Stimulated activated CD8-positive, alpha-beta memory T cell treated with anti-CD3 and anti-CD28 coated beads, Interleukin-4, amount 100 ng/mL, for 1 hour (primary cell): ENCODE data around the gene TUBG1.
"Not testable (repeated sequence)": the region's sequence is repeated elsewhere in the genome, so short reads cannot be mapped to it uniquely, and the experiment has no call there.

Experiments used
- DNase-seq, 2 donors: peaks; one replicate each; pipeline ENCODE4 v3.0.0-alpha.2; 2020; ENCODE audit warnings: low read depth in 2 of 2, low spot score in 1 of 2

TUBG1 gene

GRCh38 chr17:42578282-42578869 is 31.1 kb upstream of the TUBG1 start:
- peak; percentile 15 to 46 for DNase-seq

- no peak for DNase-seq
Observed at GRCh38 chr17:42579794-42580551, 29.5 kb upstream of the TUBG1 start.

DNA sequence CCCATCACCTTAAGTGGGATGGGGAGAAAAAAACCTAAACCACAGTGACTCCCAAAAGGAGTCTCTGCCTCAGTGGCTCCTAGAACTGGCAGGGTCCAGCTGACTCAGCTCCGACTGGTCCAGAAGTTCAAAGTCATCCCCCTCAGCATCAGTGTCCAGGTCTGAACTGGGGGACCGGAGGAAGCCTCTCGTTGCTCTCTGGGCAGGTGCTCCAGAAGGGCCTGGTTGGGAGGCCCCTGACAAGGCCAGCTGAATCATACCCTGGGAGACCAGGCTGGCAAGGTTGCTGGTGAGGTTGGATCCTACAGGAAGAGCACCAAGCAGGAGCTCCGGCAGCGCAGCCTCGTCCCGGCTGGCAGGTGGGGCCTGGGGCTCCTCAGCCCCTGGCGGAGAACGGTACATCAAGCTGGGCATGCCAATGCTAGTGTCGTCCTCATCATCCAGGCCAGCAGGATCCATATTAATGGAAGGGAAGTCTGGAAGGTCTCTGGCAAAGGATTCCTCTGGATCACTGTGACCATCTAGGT is 27.7 kb upstream of the TUBG1 start:
- no peak for DNase-seq

- DNase-seq, result no peak
Observed at GRCh38 chr17:42584880-42585279, 24.6 kb upstream of the TUBG1 start.

DNA sequence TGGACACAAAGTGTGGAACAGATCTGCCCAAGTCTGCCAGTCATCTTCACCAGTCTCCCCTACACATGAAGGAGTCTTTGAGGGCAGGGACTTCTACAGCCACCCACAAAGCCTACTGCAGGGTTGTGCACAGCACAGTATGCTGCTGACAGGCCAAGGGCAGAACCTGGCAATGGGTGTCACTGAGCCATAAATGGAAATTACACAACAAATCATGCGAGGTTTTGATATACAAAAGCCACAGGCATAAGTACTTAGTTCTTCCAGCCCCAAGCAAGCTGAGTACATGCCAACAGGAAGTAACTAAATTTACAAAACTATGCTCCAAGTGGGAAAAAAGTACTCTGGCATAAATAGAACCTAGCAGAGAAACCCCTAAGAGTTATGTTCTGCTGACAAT is 24.1 kb upstream of the TUBG1 start:
- no peak for DNase-seq

DNA sequence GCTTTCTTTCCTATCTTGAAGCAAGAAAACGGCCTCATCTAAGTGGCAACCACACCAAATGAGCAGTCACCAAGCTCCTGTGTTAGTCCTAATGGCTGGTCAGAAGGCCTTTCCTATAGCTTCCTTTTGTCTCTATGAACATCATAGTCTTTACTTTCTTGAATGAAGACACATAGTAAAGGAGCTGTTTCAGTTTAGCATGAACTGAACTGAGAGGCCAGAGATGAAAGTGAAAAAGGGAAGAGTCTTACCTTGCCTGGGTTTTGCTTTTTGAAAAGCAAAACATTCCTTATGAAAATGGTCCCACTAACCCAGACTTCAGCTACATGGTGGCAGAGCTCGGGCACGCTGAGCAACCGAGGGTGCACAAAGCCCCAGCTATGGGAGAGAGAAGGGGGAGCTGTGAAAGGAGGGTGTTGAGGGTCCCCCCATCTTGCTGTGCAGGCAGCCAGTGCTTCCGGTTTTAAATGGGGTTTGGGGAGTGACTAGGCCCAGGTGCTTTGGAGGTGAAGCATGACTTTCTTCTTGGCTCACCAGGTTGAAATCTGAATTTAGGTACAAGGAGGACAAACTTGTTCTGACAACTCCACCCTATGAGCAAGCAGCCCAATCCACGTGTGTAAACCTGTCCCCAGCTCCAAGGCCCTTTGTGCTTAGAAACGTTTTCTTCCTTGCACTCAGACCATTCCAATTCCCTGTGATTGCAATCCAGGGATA is 22.8 kb upstream of the TUBG1 start:
- no peak for DNase-seq

DNA sequence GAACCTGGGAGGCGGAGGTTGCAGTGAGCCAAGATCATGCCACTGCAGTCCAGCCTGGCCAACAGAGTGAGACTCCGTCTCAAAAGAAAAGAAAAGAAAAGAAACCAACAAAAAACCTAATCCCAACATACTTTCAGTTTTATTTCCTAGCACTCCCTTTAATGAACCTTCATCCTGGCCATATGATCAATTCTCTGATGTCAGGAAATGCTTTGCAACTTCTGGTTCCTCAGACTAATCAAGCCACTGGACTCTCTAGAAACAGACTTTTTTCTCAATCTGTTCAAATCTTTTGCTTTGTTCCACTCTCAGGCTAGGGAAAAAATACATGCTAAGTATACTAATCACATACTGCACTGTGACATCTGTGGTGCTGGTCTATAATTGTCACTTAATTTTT is 18.6 kb upstream of the TUBG1 start:
- DNase-seq, result no peak

DNA sequence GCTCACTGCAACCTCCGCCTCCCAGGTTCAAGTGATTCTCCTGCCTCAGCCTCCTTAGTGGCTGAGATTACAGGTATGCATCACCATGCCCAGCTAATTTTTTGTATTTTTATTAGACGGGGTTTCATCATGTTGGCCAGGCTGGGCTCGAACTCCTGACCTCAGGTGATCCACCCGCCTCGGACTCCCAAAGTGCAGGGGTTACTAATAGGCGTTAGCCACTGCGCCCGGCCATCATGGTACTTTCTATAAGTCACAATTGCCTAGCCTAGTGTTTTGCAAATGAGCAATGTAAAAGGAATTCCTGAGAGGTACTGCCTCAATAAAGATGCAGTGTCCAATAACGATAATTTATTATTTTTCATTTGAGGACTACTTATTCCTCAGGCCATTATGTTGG is 18.1 kb upstream of the TUBG1 start:
- no peak for DNase-seq

DNA sequence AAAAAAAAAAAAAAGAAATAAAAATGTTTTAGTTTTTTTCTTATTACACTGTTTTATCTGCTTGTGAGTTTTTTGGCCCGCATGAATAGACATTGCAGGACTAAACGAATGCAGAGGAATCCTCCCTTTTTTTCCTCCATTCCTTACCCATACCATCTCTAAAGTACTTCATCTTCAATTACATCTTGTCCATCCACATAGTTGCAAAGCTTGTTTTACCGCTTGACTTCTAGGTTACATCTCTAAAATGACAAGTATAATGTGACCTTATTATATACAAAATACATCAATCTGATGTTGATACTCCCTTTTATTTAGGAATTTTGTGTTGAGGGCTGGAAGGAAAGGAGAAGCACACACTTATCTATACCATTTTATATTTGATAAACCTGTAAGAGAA is 13.1 kb upstream of the TUBG1 start:
- no peak for DNase-seq

GRCh38 chr17:42598905-42599304 is 10.6 kb upstream of the TUBG1 start:
- DNase-seq, result no peak

GRCh38 chr17:42603318-42603717 is 6.2 kb upstream of the TUBG1 start:
- no peak for DNase-seq

GRCh38 chr17:42607769-42608168 is 1.7 kb upstream of the TUBG1 start:
- no peak for DNase-seq

GRCh38 chr17:42608305-42609181 is 940 bp upstream of the TUBG1 start:
- peak in 1 of 2 donors; percentile 12 for DNase-seq

DNA sequence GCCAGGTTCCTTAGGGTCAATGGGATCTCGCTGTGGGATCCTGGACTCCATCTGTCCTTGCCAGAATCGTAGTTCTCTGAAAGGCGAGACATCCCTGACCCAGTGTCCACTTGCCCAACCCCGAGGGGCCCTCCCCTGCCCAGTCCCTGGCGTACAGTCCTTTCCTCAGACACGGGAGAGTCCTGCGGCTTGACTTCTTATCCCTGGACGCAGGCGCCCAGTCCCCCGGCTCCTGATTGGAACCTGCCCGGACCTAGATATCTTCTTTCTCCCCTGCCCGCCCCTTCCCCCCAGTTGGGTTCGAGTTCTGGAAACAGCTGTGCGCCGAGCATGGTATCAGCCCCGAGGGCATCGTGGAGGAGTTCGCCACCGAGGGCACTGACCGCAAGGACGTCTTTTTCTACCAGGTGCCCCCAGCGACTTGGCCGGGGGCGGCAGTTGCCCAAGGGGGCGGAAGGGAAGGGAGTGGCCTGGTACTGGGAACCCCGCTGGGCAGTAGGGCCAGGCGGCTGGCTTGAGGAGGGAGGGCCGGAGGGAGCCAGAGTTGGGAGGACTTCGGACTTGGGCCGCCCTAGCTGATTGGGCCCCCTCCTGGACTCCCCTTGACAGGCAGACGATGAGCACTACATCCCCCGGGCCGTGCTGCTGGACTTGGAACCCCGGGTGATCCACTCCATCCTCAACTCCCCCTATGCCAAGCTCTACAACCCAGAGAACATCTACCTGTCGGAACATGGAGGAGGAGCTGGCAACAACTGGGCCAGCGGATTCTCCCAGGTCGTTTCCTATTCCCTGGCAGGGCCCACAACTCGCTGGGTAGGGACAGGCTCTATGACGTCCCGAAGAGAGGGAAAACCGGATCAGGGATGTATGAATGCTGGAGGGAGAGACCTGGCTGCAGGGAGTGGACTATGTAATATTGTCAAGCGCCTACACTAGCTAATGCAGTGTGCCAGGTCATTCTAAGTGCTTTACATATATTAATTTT is 625 bp downstream of the TUBG1 start:
- DNase-seq, result not testable (repeated sequence)

GRCh38 chr17:42612013-42612412 is 2.5 kb downstream of the TUBG1 start:
- DNase-seq, result no peak

DNA sequence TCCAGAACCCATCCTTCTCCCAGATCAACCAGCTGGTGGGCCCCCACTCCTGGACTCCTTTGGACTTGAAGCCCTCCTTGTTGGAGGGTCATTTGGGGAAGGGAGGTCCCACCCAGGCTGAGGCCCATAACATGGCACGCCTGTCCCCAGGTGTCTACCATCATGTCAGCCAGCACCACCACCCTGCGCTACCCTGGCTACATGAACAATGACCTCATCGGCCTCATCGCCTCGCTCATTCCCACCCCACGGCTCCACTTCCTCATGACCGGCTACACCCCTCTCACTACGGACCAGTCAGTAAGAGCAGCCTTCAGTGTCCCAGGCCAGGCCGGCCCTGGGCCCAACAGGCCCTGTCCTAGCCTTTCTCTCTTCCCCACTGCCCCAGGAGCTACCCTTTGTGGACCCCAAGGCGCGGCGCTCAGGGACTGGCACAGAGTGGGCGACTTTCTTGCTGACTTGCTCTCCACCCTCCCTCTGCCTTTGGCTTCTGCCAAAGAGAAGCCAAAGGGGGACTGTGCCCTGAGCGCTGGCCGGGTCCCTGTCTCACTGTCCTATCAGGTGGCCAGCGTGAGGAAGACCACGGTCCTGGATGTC is 4.3 kb downstream of the TUBG1 start:
- no peak for DNase-seq

GRCh38 chr17:42617956-42618431 is 8.5 kb downstream of the TUBG1 start:
- no peak for DNase-seq

GRCh38 chr17:42618442-42619150 is 9.1 kb downstream of the TUBG1 start:
- no peak for DNase-seq

DNA sequence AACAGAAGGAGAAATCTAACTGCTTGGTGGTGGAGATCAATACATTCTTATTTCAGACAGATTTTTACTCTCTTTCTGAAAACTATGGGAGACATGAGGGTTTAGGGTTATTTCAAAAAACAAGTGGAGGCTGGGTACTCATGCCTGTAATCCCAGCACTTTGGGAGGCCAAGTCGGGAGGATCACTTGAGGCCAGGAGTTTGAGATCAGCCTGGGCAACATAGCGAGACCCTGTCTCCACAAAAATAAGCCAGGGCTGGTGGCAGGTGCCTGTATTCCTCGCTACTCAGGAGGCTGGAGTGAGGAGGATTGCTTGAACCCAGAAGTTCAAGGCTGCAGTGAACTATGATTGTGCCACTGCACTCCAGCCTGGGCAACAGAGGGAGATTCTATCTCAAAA is 12.5 kb downstream of the TUBG1 start:
- DNase-seq, result not testable (repeated sequence)
